ENCODE results near the gene UTP11.

The UTP11 gene

GRCh38 chr1:38071312-38072256 is 59.0 kb downstream of the UTP11 start:
- peak; percentile 68 for DNase-seq (ENCODE audit: low spot score)

- no peak for DNase-seq (ENCODE audit: low spot score)
Observed at GRCh38 chr1:38072858-38073257, 60.3 kb downstream of the UTP11 start.

GRCh38 chr1:38073534-38074301 is 61.2 kb downstream of the UTP11 start:
- DNase-seq (ENCODE audit: low spot score): no peak

GRCh38 chr1:38074302-38074677 is 61.8 kb downstream of the UTP11 start:
- no peak for DNase-seq (ENCODE audit: low spot score)
